Ovary (tissue), 9 donors: ENCODE data around the gene ZBTB24. TPM values are rescaled to one million over a fixed set of nuclear protein-coding genes. Genes with fewer than 3 reads are reported as not detected.

Source experiments
- DNase-seq, 5 donors: peaks; one replicate each; pipeline ENCODE4 v3.0.0-alpha.2; 2019 to 2020
- H3K27ac ChIP-seq, 2 donors: fragments of 200-600 bp; one replicate each; pipeline versions ENCODE4 v1.5.1 to v1.8.0; 2019 to 2022
- H3K27me3 ChIP-seq: fragments of 200-600 bp; one replicate; pipeline ENCODE4 v1.8.0; 2022
- H3K36me3 ChIP-seq: fragments of 200-600 bp; sonication (generic); one replicate; pipeline ENCODE4 v1.5.1; 2019
- H3K4me1 ChIP-seq: one replicate; pipeline ENCODE4 v1.8.1; 2013; ENCODE audit warnings: mild to moderate bottlenecking, moderate library complexity; ENCODE audit not compliant: insufficient read depth
- H3K4me3 ChIP-seq: fragments of 200-600 bp; sonication (generic); one replicate; pipeline ENCODE4 v1.5.1; 2017
- H3K9me3 ChIP-seq, 2 donors: fragments of 200-600 bp in 1 of 2; sonication (generic) in 1 of 2; one replicate each; pipeline versions ENCODE4 v1.5.1 to v1.8.1; 2013 to 2019; ENCODE audit warnings: mild to moderate bottlenecking in 1 of 2, moderate library complexity in 1 of 2
- CTCF ChIP-seq, 3 donors: fragments of 450-650 bp in 2 of 3; fragments of 200-600 bp in 1 of 3; IDR thresholded peaks; one replicate each; pipeline versions ENCODE4 v1.5.1 to v1.8.0; 2016 to 2022; ENCODE audit warnings: antibody characterized with exemption in 3 of 3, mild to moderate bottlenecking in 1 of 3
- EP300 ChIP-seq: sonication (generic); formaldehyde crosslinking; IDR thresholded peaks from one replicate; pipeline ENCODE4 v1.6.1; 2017; ENCODE audit warnings: antibody characterized with exemption
- POLR2A ChIP-seq: fragments of 450-650 bp; IDR thresholded peaks from one replicate; pipeline ENCODE4 v1.6.1; 2017; ENCODE audit warnings: antibody characterized with exemption, mild to moderate bottlenecking, moderate library complexity
- WGBS, 3 donors: extraction: QIAGEN DNeasy Blood & Tissue Kit in 1 of 3; methylation state at CpG; one replicate each; pipeline versions ENCODE4 v1.1.5 to v1.1.7; 2013 to 2017; 5-methylcytosine and 5-hydroxymethylcytosine counted together
- intact Hi-C, 4 donors: fragments of 100-400 bp; cut with DNase I; formaldehyde crosslinking; loops; one replicate each; pipeline versions ENCODE4 v1.11.0 to v1.15.1; 2022 to 2023
- polyA plus RNA-seq, 2 donors: library from polyadenylated mRNA; stranded (reverse); fragments of 200-250 nt in 1 of 2; fragments of 350-450 nt in 1 of 2; fragmentation: Illumina TruSeq in 1 of 2; extraction: RNeasy Lipid Tissue Mini Kit (QIAGEN cat#74804) in 1 of 2; gene quantifications; one replicate each; pipeline ENCODE4 v1.2.3, GENCODE V29; 2013 to 2014
- total RNA-seq, 7 donors: library from RNA; depleted of rRNA in 2 of 7; stranded (reverse); fragments of >200 nt in 2 of 7; fragmentation: NEBNext Ultra II Directional in 3 of 7; extraction: Animal tissue kit (Norgen Biotek cat#: 25700) in 3 of 7; gene quantifications; one replicate each; pipeline versions ENCODE4 v1.1.0 to v1.2.4, GENCODE V29; 2016 to 2023
- donor health status: DM: no; HTN: no; CAD: no; lungs with moderate emphysema.
- donor health status: DM: no; HTN: no; CAD: no.
- donor health status: Bipolar disorder and iron deficiency.
- donor health status: DM: yes; HTN: yes; CAD: no.
- donor health status: DM: no; HTN: no; CAD: no.
- donor health status: DM: yes; HTN: yes; CAD: no.

ZBTB24 gene
- total and polyA plus RNA-seq, 9 donors = 3.5 to 10.2 (median 6.2) TPM

- Histone ChIP-seq H3K9me3 (no peaks in the 10 kb centered on the region), H3K27ac (no peak overlapping the region), H3K27me3 (no peaks in the 10 kb centered on the region), H3K4me3 (no peak overlapping the region), H3K36me3 (no peaks in the 10 kb centered on the region), H3K4me1 (no peaks in the 10 kb centered on the region)
- WGBS, 3 donors = 77 to 79% (median 79%) methylated on average over 4 of the region's 4 CpGs
- intact Hi-C loops = no loop called here
- TF ChIP-seq EP300 = no peak
- no peak for TF ChIP-seq CTCF (IDR thresholded peaks at IDR 0.05)
- TF ChIP-seq POLR2A = no peak
- no peak for DNase-seq
Observed at GRCh38 chr6:109498052-109498451, 15.0 kb upstream of the ZBTB24 start.

GRCh38 chr6:109496036-109496772, 13.2 kb upstream of the ZBTB24 start:
- TF ChIP-seq POLR2A (no peak), EP300 (no peak), CTCF (IDR thresholded peaks at IDR 0.05) (no peak)
- no peak overlapping the region for H3K27ac ChIP-seq
- no peak for DNase-seq
- intact Hi-C loops = no loop called here
- WGBS, 3 donors = 58 to 66% (median 66%) methylated on average over 9 of the region's 9 CpGs
- no peaks in the 10 kb centered on the region for H3K27me3 ChIP-seq
- no peaks in the 10 kb centered on the region for H3K4me1 ChIP-seq
- H3K36me3 ChIP-seq = no peaks in the 10 kb centered on the region
- no peak overlapping the region for H3K4me3 ChIP-seq
- H3K9me3 ChIP-seq = no peaks in the 10 kb centered on the region

- intact Hi-C loops = no loop called here
- Histone ChIP-seq H3K27ac (no peak overlapping the region), H3K4me3 (no peak overlapping the region), H3K9me3 (no peaks in the 10 kb centered on the region), H3K27me3 (no peaks in the 10 kb centered on the region), H3K4me1 (no peaks in the 10 kb centered on the region), H3K36me3 (no peaks in the 10 kb centered on the region)
- no peak for DNase-seq
- TF ChIP-seq POLR2A (no peak), CTCF (IDR thresholded peaks at IDR 0.05) (no peak), EP300 (no peak)
- WGBS, 3 donors = 88 to 96% (median 94%) methylated on average over 1 of the region's 1 CpG
Observed at GRCh38 chr6:109493865-109494264, 10.8 kb upstream of the ZBTB24 start.

GRCh38 chr6:109491207-109491938, 8.4 kb upstream of the ZBTB24 start:
- intact Hi-C loops = no loop called here
- Histone ChIP-seq H3K27ac (no peak overlapping the region), H3K27me3 (no peaks in the 10 kb centered on the region), H3K4me3 (no peak overlapping the region), H3K9me3 (no peaks in the 10 kb centered on the region), H3K36me3 (no peaks in the 10 kb centered on the region), H3K4me1 (no peaks in the 10 kb centered on the region)
- WGBS, 3 donors = 43 to 61% (median 50%) methylated on average over 5 of the region's 5 CpGs
- no peak for TF ChIP-seq CTCF (IDR thresholded peaks at IDR 0.05)
- DNase-seq = no peak
